Neural progenitor cell (in vitro differentiated cells): Measurements from ENCODE around the gene CHRM4.

Experiments
- CTCF ChIP-seq: fragments of 200-600 bp; sonication (generic); IDR thresholded peaks from 2 replicates; pipeline ENCODE4 v1.5.1; 2017; ENCODE audit warnings: antibody characterized with exemption, mild to moderate bottlenecking
- EZH2 ChIP-seq: fragments of 200-600 bp; sonication (generic); IDR thresholded peaks from 2 replicates; pipeline ENCODE4 v1.6.1; 2017; ENCODE audit warnings: antibody characterized with exemption, mild to moderate bottlenecking, moderate library complexity

GRCh38 chr11:46381048-46381818 lies 10.3 kb downstream of the CHRM4 start, which contains the start of gene MDK:
- TF ChIP-seq CTCF: no peak
- no peak for TF ChIP-seq EZH2
